Measurements from ENCODE around the gene PSMD14.
A peak's percentile ranks its signal among the peaks of the same experiment; 100 is the strongest.

Gene PSMD14

GRCh38 chr2:161386228-161386824 lies 78.1 kb downstream of the PSMD14 start:
- Mint-ChIP-seq H3K27ac (no peak overlapping the region), H3K27me3 (no peaks in the 10 kb centered on the region), H3K4me3 (no peak overlapping the region), H3K4me1 (ENCODE audit: low read depth) (peaks cover 12% of the 10 kb centered on the region), H3K9me3 (ENCODE audit: low read depth) (no peaks in the 10 kb centered on the region), H3K36me3 (peaks cover 15% of the 10 kb centered on the region)

GRCh38 chr2:161388146-161388779 lies 80.0 kb downstream of the PSMD14 start:
- Mint-ChIP-seq H3K9me3 (ENCODE audit: low read depth) (no peaks in the 10 kb centered on the region), H3K36me3 (peaks cover 27% of the 10 kb centered on the region), H3K4me1 (ENCODE audit: low read depth) (peaks cover 12% of the 10 kb centered on the region), H3K27ac (no peak overlapping the region), H3K4me3 (no peak overlapping the region), H3K27me3 (no peaks in the 10 kb centered on the region)

GRCh38 chr2:161391737-161392506 lies 83.7 kb downstream of the PSMD14 start:
- Mint-ChIP-seq H3K4me3 (no peak overlapping the region), H3K9me3 (ENCODE audit: low read depth) (no peaks in the 10 kb centered on the region), H3K36me3 (peaks cover 35% of the 10 kb centered on the region), H3K27me3 (no peaks in the 10 kb centered on the region), H3K27ac (no peak overlapping the region), H3K4me1 (ENCODE audit: low read depth) (no peaks in the 10 kb centered on the region)

GRCh38 chr2:161400076-161400475 lies 91.9 kb downstream of the PSMD14 start:
- no peak overlapping the region for H3K27ac Mint-ChIP-seq
- H3K4me3 Mint-ChIP-seq: no peak overlapping the region
- peaks cover 38% of the 10 kb centered on the region for H3K36me3 Mint-ChIP-seq
- peaks cover 3% of the 10 kb centered on the region for H3K9me3 Mint-ChIP-seq (ENCODE audit: low read depth)
- H3K27me3 Mint-ChIP-seq: no peaks in the 10 kb centered on the region
- no peaks in the 10 kb centered on the region for H3K4me1 Mint-ChIP-seq (ENCODE audit: low read depth)

GRCh38 chr2:161402297-161402696 lies 94.1 kb downstream of the PSMD14 start:
- Mint-ChIP-seq H3K4me3 (no peak overlapping the region), H3K27ac (no peak overlapping the region), H3K27me3 (no peaks in the 10 kb centered on the region), H3K36me3 (peaks cover 26% of the 10 kb centered on the region), H3K9me3 (ENCODE audit: low read depth) (peaks cover 3% of the 10 kb centered on the region), H3K4me1 (ENCODE audit: low read depth) (no peaks in the 10 kb centered on the region)

- H3K36me3 Mint-ChIP-seq: peaks cover 19% of the 10 kb centered on the region
- no peaks in the 10 kb centered on the region for H3K9me3 Mint-ChIP-seq (ENCODE audit: low read depth)
- H3K4me3 Mint-ChIP-seq: no peak overlapping the region
- H3K27ac Mint-ChIP-seq: no peak overlapping the region
- H3K27me3 Mint-ChIP-seq: no peaks in the 10 kb centered on the region
- no peaks in the 10 kb centered on the region for H3K4me1 Mint-ChIP-seq (ENCODE audit: low read depth)
Measured at GRCh38 chr2:161406316-161406715, 98.1 kb downstream of the PSMD14 start.

- Mint-ChIP-seq H3K27me3 (no peaks in the 10 kb centered on the region), H3K4me3 (no peak overlapping the region), H3K36me3 (peaks cover 19% of the 10 kb centered on the region), H3K9me3 (ENCODE audit: low read depth) (no peaks in the 10 kb centered on the region), H3K4me1 (ENCODE audit: low read depth) (no peaks in the 10 kb centered on the region), H3K27ac (no peak overlapping the region)
Measured at GRCh38 chr2:161407597-161407996, 99.4 kb downstream of the PSMD14 start.

- Mint-ChIP-seq H3K9me3 (ENCODE audit: low read depth) (no peaks in the 10 kb centered on the region), H3K27ac (no peak overlapping the region), H3K4me3 (no peak overlapping the region), H3K27me3 (peaks cover 4% of the 10 kb centered on the region), H3K36me3 (peaks cover 13% of the 10 kb centered on the region), H3K4me1 (ENCODE audit: low read depth) (peaks cover 4% of the 10 kb centered on the region)
Measured at GRCh38 chr2:161409308-161409907, 101.2 kb downstream of the PSMD14 start.

GRCh38 chr2:161412346-161412745 lies 104.1 kb downstream of the PSMD14 start:
- Mint-ChIP-seq H3K9me3 (ENCODE audit: low read depth) (no peaks in the 10 kb centered on the region), H3K27me3 (peaks cover 25% of the 10 kb centered on the region), H3K27ac (no peak overlapping the region), H3K4me3 (no peak overlapping the region), H3K36me3 (peaks cover 13% of the 10 kb centered on the region), H3K4me1 (ENCODE audit: low read depth) (peaks cover 28% of the 10 kb centered on the region)

GRCh38 chr2:161414042-161415033 lies 106.1 kb downstream of the PSMD14 start:
- H3K27ac Mint-ChIP-seq: no peak overlapping the region
- no peaks in the 10 kb centered on the region for H3K9me3 Mint-ChIP-seq (ENCODE audit: low read depth)
- peaks cover 42% of the 10 kb centered on the region for H3K27me3 Mint-ChIP-seq
- H3K36me3 Mint-ChIP-seq: peaks cover 11% of the 10 kb centered on the region
- H3K4me1 Mint-ChIP-seq (ENCODE audit: low read depth): peaks cover 44% of the 10 kb centered on the region
- H3K4me3 Mint-ChIP-seq: peak overlapping the region; percentile 81

- Mint-ChIP-seq H3K4me1 (ENCODE audit: low read depth) (peaks cover 46% of the 10 kb centered on the region), H3K4me3 (peak overlapping the region; percentile 76), H3K36me3 (peaks cover 11% of the 10 kb centered on the region), H3K27me3 (peaks cover 48% of the 10 kb centered on the region), H3K27ac (no peak overlapping the region), H3K9me3 (ENCODE audit: low read depth) (no peaks in the 10 kb centered on the region)
Measured at GRCh38 chr2:161415034-161415986, 107.1 kb downstream of the PSMD14 start.

GRCh38 chr2:161415987-161416707 lies 107.9 kb downstream of the PSMD14 start, which contains the start of gene TBR1:
Gene TBR1, plus strand, starts transcription at chr2:161416297. Its CDS starts 114 bp downstream, at chr2:161416411.
- Mint-ChIP-seq H3K27ac (no peak within 1 kb of the TSS), H3K4me3 (peak within 1 kb of the TSS; percentile 76), H3K36me3 (peaks cover 10% of the 10 kb centered on the region), H3K9me3 (ENCODE audit: low read depth) (no peaks in the 10 kb centered on the region), H3K4me1 (ENCODE audit: low read depth) (peaks cover 46% of the 10 kb centered on the region), H3K27me3 (peaks cover 57% of the 10 kb centered on the region)

Measured in activated naive CD8-positive, alpha-beta T cell (primary cell).